Epithelial cell of prostate (primary cell): ENCODE results near the gene GNL1.
"Not testable (repeated sequence)": the region's sequence is repeated elsewhere in the genome, so short reads cannot be mapped to it uniquely, and the experiment has no call there.

ENCODE experiments used
- DNase-seq: peaks from one replicate; pipeline ENCODE4 v3.0.0-alpha.2; 2011; ENCODE audit warnings: low read depth, low spot score
- H3K27ac ChIP-seq: fragments of 450-650 bp; 2 replicates; pipeline ENCODE4 v1.5.1; 2017; ENCODE audit warnings: mild to moderate bottlenecking

Gene GNL1

DNA sequence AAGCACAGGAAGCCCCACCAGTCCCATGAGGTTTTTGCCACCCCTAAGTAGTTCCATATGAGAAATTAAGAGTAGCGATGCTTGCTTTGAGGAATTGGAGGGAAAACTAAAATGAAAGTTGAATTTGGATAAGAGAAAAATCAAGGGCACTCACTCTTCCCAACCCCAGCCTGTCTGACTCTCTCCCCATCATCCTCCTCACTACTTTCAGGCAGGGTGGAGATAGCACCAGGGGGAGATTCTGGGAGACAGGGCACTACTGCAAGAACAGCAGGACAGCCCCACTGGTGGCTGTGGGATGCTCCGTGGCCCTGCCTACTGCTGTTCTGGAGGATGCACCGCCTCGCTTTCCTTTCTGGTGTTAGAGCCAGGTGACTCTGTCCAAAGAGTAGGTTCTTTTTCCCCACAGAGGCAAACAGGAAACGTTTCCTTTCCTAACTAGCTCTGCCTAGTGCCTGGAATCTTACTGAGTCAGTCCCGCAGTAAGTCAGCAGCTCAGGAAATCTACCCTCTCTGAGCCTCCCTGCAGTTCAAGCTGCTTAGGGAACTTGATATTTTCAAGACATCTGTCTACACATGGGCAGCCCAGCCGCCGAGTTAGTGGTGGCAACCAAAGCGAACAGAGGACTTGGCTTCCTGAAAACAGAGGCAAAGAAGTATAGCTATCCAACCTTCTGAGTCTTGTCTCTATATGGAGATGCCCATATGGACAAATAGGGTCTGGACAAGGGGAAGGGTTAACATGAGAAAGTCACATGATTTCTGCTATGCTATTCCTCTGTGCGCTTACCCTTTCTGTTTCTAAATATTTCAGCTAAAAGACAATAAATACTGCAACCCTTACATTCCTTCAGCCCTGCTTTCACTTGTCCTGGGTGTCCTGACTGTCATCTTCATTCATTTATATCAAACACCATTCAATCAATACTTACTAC is 55.6 kb downstream of the GNL1 start:
- peak overlapping the region; percentile 39 for H3K27ac ChIP-seq
- DNase-seq = no peak

DNA sequence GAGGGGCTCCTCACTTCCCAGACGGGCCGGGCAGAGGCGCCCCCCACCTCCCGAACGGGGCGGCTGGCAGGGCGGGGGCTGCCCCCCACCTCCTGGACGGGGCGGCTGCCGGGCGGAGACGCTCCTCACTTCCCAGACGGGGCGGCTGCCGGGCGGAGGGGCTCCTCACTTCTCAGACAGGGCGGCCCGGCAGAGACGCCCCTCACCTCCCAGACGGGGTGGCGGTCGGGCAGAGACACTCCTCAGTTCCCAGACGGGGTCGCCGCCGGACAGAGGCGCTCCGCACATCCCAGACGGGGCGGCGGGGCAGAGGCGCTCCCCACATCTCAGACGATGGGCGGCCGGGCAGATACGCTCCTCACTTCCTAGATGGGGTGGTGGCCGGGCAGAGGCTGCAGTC is 57.6 kb downstream of the GNL1 start:
- DNase-seq = not testable (repeated sequence)

DNA sequence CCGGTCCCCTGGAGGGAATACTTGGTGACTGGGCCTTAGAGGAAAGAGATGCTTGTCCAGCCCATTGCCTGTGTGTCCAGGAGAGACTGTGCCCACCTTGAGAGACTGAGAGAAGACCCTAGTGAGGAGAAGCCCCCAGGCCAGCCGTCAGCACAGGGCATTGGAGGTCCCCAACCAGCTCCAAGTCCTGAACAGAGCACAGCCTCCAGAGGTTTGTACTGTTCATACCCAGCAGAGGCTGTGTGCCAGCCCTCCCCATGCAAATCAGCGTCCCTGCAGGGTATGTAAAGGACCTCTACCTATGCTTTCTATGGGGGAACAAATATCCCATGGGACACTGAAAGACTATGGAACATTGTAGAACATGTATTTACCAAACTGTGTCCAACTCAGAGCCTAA is 58.6 kb downstream of the GNL1 start:
- no peak for DNase-seq
- no peak overlapping the region for H3K27ac ChIP-seq

More for the DNA sequence above, 57.6 kb downstream of the GNL1 start:
- not testable (repeated sequence) for H3K27ac ChIP-seq

DNA sequence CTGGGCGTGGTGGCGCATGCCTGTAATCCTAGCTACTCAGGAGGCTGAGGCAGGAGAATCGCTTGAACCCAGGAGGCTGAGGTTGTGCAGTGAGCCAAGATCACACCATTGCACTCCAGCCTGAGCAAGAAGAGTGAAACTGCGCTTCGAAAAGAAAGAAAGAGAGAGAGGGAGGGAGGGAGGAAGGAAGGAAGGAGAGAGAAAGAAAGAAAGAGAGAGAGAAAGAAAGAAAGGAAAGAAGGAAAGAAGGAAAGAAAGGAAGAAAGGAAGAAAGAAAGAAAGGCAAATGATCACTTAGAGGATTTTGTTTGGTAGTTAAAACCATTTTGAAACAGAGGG is 59.1 kb downstream of the GNL1 start:
- peak overlapping the region; percentile 46 for H3K27ac ChIP-seq

GRCh38 chr6:30495993-30496392 is 60.3 kb downstream of the GNL1 start:
- no peak for DNase-seq
- H3K27ac ChIP-seq = peak overlapping the region; percentile 46

More for the DNA sequence above, 59.1 kb downstream of the GNL1 start:
- not testable (repeated sequence) for DNase-seq

DNA sequence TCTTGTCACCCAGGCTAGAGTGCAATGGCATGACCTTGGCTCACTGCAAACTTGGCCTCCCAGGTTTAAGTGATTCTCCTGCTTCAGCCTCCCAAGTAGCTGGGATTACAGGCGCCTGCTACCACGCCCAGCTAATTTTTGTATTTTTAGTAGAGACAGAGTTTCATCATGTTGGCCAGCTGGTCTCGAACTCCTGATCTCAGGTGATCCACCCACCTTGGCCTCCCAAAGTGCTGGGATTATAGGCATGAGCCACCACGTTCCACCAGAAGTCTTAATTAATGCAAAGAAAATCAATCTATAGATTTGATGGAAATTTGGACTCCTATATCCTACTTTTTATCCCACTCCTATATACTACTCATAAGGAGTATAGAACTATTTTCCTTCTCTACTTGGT is 61.2 kb downstream of the GNL1 start:
- not testable (repeated sequence) for H3K27ac ChIP-seq, DNase-seq

GRCh38 chr6:30494291-30494861 is 61.9 kb downstream of the GNL1 start:
- no peak overlapping the region for H3K27ac ChIP-seq

GRCh38 chr6:30493643-30494250 is 62.5 kb downstream of the GNL1 start:
- DNase-seq = no peak
- no peak overlapping the region for H3K27ac ChIP-seq

More at GRCh38 chr6:30494291-30494861, 61.9 kb downstream of the GNL1 start:
- no peak for DNase-seq

- no peak for DNase-seq
- H3K27ac ChIP-seq = no peak overlapping the region
Observed at GRCh38 chr6:30491991-30492952, 64.0 kb downstream of the GNL1 start.
